Activated CD8-positive, alpha-beta memory T cell treated with anti-CD3 and anti-CD28 coated beads, Interleukin-2, amount 50 U/mL, for 4 hours (primary cell): ENCODE results near the gene RFPL2.

ENCODE experiments used
- DNase-seq: peaks from one replicate; pipeline ENCODE4 v3.0.0-alpha.2; 2020

Gene RFPL2

GRCh38 chr22:32204856-32205722 lies at the start of gene RFPL2:
Gene RFPL2, minus strand, starts transcription at chr22:32205073. Its CDS starts 2,622 bp downstream, at chr22:32202451.
- DNase-seq: no peak

- DNase-seq: no peak
Observed at GRCh38 chr22:32249231-32249630, 44.4 kb upstream of the RFPL2 start.

GRCh38 chr22:32248276-32248675 lies 43.4 kb upstream of the RFPL2 start:
- no peak for DNase-seq

GRCh38 chr22:32246166-32246565 lies 41.3 kb upstream of the RFPL2 start:
- no peak for DNase-seq

- DNase-seq: no peak
Observed at GRCh38 chr22:32245042-32245441, 40.2 kb upstream of the RFPL2 start.

GRCh38 chr22:32244547-32244946 lies 39.7 kb upstream of the RFPL2 start:
- DNase-seq: no peak

GRCh38 chr22:32240461-32240860 lies 35.6 kb upstream of the RFPL2 start:
- no peak for DNase-seq

- DNase-seq: no peak
Observed at GRCh38 chr22:32237906-32238305, 33.0 kb upstream of the RFPL2 start.

- DNase-seq: no peak
Observed at GRCh38 chr22:32236970-32237369, 32.1 kb upstream of the RFPL2 start.

GRCh38 chr22:32233091-32233490 lies 28.2 kb upstream of the RFPL2 start:
- no peak for DNase-seq

GRCh38 chr22:32232191-32232830 lies 27.4 kb upstream of the RFPL2 start:
- no peak for DNase-seq

- DNase-seq: no peak
Observed at GRCh38 chr22:32226326-32227104, 21.6 kb upstream of the RFPL2 start.

GRCh38 chr22:32222991-32223390 lies 18.1 kb upstream of the RFPL2 start:
- no peak for DNase-seq

- DNase-seq: no peak
Observed at GRCh38 chr22:32219026-32219425, 14.2 kb upstream of the RFPL2 start.

GRCh38 chr22:32218470-32218869 lies 13.6 kb upstream of the RFPL2 start:
- no peak for DNase-seq

GRCh38 chr22:32217465-32217864 lies 12.6 kb upstream of the RFPL2 start:
- DNase-seq: no peak

- no peak for DNase-seq
Observed at GRCh38 chr22:32216911-32217310, 12.0 kb upstream of the RFPL2 start.

GRCh38 chr22:32211011-32211410 lies 6.1 kb upstream of the RFPL2 start:
- no peak for DNase-seq

- no peak for DNase-seq
Observed at GRCh38 chr22:32208681-32209080, 3.8 kb upstream of the RFPL2 start.

- DNase-seq: no peak
Observed at GRCh38 chr22:32207971-32208480, 3.2 kb upstream of the RFPL2 start.

- DNase-seq: no peak
Observed at GRCh38 chr22:32206774-32207758, 2.2 kb upstream of the RFPL2 start.
